ENCODE data around the gene RARG.

Gene RARG

GRCh38 chr12:53231921-53232645 lies at the start of gene RARG:
RARG (minus strand) TSS chr12:53232209; CDS start chr12:53227545, 4,664 bp downstream.
- Histone ChIP-seq H4K20me1 (ENCODE audit: insufficient read depth) (no peaks in the 10 kb centered on the region), H3K4me1 (ENCODE audit: low read depth, poor library complexity, severe bottlenecking) (peaks cover 55% of the 10 kb centered on the region), H3K27me3 (ENCODE audit: insufficient read depth, low read depth) (no peaks in the 10 kb centered on the region), H3K9ac (peak within 1 kb of the TSS; percentile 62), H3K4me2 (peak within 1 kb of the TSS; percentile 96), H3K79me2 (ENCODE audit: insufficient read depth, low read depth) (peaks cover 10% of the 10 kb centered on the region; the same call in 1 of the 2 replicates), H2AFZ (ENCODE audit: low read depth) (peak within 1 kb of the TSS; percentile 79), H3K4me3 (IDR thresholded peaks at IDR 0.05; ENCODE audit: insufficient read depth, low read depth, low read length) (peak within 1 kb of the TSS; percentile 61), H3K36me3 (ENCODE audit: insufficient read depth) (no peaks in the 10 kb centered on the region), H3K27ac (peak within 1 kb of the TSS; percentile 11)
- TF ChIP-seq CTCF (conservative IDR thresholded peaks at IDR 0.05; ENCODE audit: low read depth, low read length) = 0 out of 2 replicates have a peak, but pooled peaks have one; percentile 31

GRCh38 chr12:53279888-53280498 lies 48.0 kb upstream of the RARG start:
- H4K20me1 ChIP-seq (ENCODE audit: insufficient read depth) = no peaks in the 10 kb centered on the region
- no peaks in the 10 kb centered on the region for H3K27me3 ChIP-seq (ENCODE audit: insufficient read depth, low read depth)
- no peak overlapping the region for H2AFZ ChIP-seq (ENCODE audit: low read depth)
- no peak overlapping the region for H3K4me3 ChIP-seq (IDR thresholded peaks at IDR 0.05; ENCODE audit: insufficient read depth, low read depth, low read length)
- no peak overlapping the region for H3K4me2 ChIP-seq
- no peaks in the 10 kb centered on the region for H3K79me2 ChIP-seq (ENCODE audit: insufficient read depth, low read depth)
- H3K4me1 ChIP-seq (ENCODE audit: low read depth, poor library complexity, severe bottlenecking) = no peaks in the 10 kb centered on the region
- no peak overlapping the region for H3K9ac ChIP-seq
- peaks cover 25% of the 10 kb centered on the region; the same call in 1 of the 2 replicates for H3K36me3 ChIP-seq (ENCODE audit: insufficient read depth)
- no peak overlapping the region for H3K27ac ChIP-seq
- TF ChIP-seq CTCF (conservative IDR thresholded peaks at IDR 0.05; ENCODE audit: low read depth, low read length) = no peak

- Histone ChIP-seq H3K79me2 (ENCODE audit: insufficient read depth, low read depth) (no peaks in the 10 kb centered on the region), H3K27me3 (ENCODE audit: insufficient read depth, low read depth) (no peaks in the 10 kb centered on the region), H3K36me3 (ENCODE audit: insufficient read depth) (peaks cover 25% of the 10 kb centered on the region; the same call in 1 of the 2 replicates), H3K9ac (no peak overlapping the region), H3K27ac (no peak overlapping the region), H2AFZ (ENCODE audit: low read depth) (no peak overlapping the region), H4K20me1 (ENCODE audit: insufficient read depth) (no peaks in the 10 kb centered on the region), H3K4me3 (IDR thresholded peaks at IDR 0.05; ENCODE audit: insufficient read depth, low read depth, low read length) (no peak overlapping the region), H3K4me1 (ENCODE audit: low read depth, poor library complexity, severe bottlenecking) (no peaks in the 10 kb centered on the region), H3K4me2 (no peak overlapping the region)
- no peak for TF ChIP-seq CTCF (conservative IDR thresholded peaks at IDR 0.05; ENCODE audit: low read depth, low read length)
These were observed 47.4 kb upstream of the RARG start for GRCh38 chr12:53279283-53279869.

GRCh38 chr12:53277981-53278380 lies 46.0 kb upstream of the RARG start:
- H3K36me3 ChIP-seq (ENCODE audit: insufficient read depth) = peaks cover 17% of the 10 kb centered on the region; the same call in 1 of the 2 replicates
- no peaks in the 10 kb centered on the region for H3K79me2 ChIP-seq (ENCODE audit: insufficient read depth, low read depth)
- H3K9ac ChIP-seq = no peak overlapping the region
- TF ChIP-seq CTCF (conservative IDR thresholded peaks at IDR 0.05; ENCODE audit: low read depth, low read length) = no peak
- H3K4me3 ChIP-seq (IDR thresholded peaks at IDR 0.05; ENCODE audit: insufficient read depth, low read depth, low read length) = no peak overlapping the region
- H3K27ac ChIP-seq = no peak overlapping the region
- H3K27me3 ChIP-seq (ENCODE audit: insufficient read depth, low read depth) = no peaks in the 10 kb centered on the region
- no peaks in the 10 kb centered on the region for H4K20me1 ChIP-seq (ENCODE audit: insufficient read depth)
- no peaks in the 10 kb centered on the region for H3K4me1 ChIP-seq (ENCODE audit: low read depth, poor library complexity, severe bottlenecking)
- no peak overlapping the region for H3K4me2 ChIP-seq
- H2AFZ ChIP-seq (ENCODE audit: low read depth) = no peak overlapping the region
